ENCODE data around the gene SHD.

The SHD gene

GRCh38 chr19:4304538-4305256, 25.6 kb downstream of the SHD start, which contains the start of gene FSD1:
Gene FSD1 (plus strand): TSS chr19:4304598. CDS start chr19:4304747, 149 bp downstream.
- H3K4me3 ChIP-seq (ENCODE audit: low read depth, low read length) = no peak within 1 kb of the TSS
- no peak for DNase-seq (ENCODE audit: low read depth)
- no peak for TF ChIP-seq CTCF (IDR thresholded peaks at IDR 0.05; ENCODE audit: control insufficient read depth, extremely low read depth, insufficient read depth)

GRCh38 chr19:4305257-4305612, 26.2 kb downstream of the SHD start:
- H3K4me3 ChIP-seq (ENCODE audit: low read depth, low read length) = no peak overlapping the region
- DNase-seq (ENCODE audit: low read depth) = no peak
- no peak for TF ChIP-seq CTCF (IDR thresholded peaks at IDR 0.05; ENCODE audit: control insufficient read depth, extremely low read depth, insufficient read depth)

- H3K4me3 ChIP-seq (ENCODE audit: low read depth, low read length) = no peak overlapping the region
- DNase-seq (ENCODE audit: low read depth) = no peak
- TF ChIP-seq CTCF (IDR thresholded peaks at IDR 0.05; ENCODE audit: control insufficient read depth, extremely low read depth, insufficient read depth) = no peak
Observed at GRCh38 chr19:4305659-4306058, 26.6 kb downstream of the SHD start.

GRCh38 chr19:4310247-4311121, 31.4 kb downstream of the SHD start:
- no peak for DNase-seq (ENCODE audit: low read depth)
- TF ChIP-seq CTCF (IDR thresholded peaks at IDR 0.05; ENCODE audit: control insufficient read depth, extremely low read depth, insufficient read depth) = no peak
- no peak overlapping the region for H3K4me3 ChIP-seq (ENCODE audit: low read depth, low read length)

GRCh38 chr19:4313847-4314490, 34.9 kb downstream of the SHD start:
- H3K4me3 ChIP-seq (ENCODE audit: low read depth, low read length) = no peak overlapping the region
- no peak for DNase-seq (ENCODE audit: low read depth)
- no peak for TF ChIP-seq CTCF (IDR thresholded peaks at IDR 0.05; ENCODE audit: control insufficient read depth, extremely low read depth, insufficient read depth)

- no peak for DNase-seq (ENCODE audit: low read depth)
- no peak for TF ChIP-seq CTCF (IDR thresholded peaks at IDR 0.05; ENCODE audit: control insufficient read depth, extremely low read depth, insufficient read depth)
- H3K4me3 ChIP-seq (ENCODE audit: low read depth, low read length) = no peak overlapping the region
Observed at GRCh38 chr19:4316956-4317355, 37.9 kb downstream of the SHD start.

Measured in LNCaP clone FGC (cell line).